Measurements from ENCODE around the gene ULK2. TPM values are rescaled to one million over a fixed set of nuclear protein-coding genes. Genes with fewer than 3 reads are reported as not detected.

ULK2 gene
- total and polyA plus RNA-seq, 3 donors from 2014 or later, result 69.2 to 112 (median 87.2) TPM

- no peaks in the 10 kb centered on the region for H3K9me3 ChIP-seq
- H3K27me3 ChIP-seq, result no peaks in the 10 kb centered on the region
- no peak overlapping the region for H3K27ac ChIP-seq
- intact Hi-C loops (cut with DNase I; ENCODE audit: low total_unique reads), result loop anchor here (10.0 kb wide), 1 partner anchor 396 kb away; the partner anchor contains the start of gene B9D1
- peak; percentile 11 for DNase-seq
- 83 to 84% methylated on average over 9 of the region's 9 CpGs for WGBS, 2 donors
- TF ChIP-seq POLR2A (IDR thresholded peaks at IDR 0.05), result no peak
- TF ChIP-seq CTCF (IDR thresholded peaks at IDR 0.05), result no peak
- no peak overlapping the region for H3K4me3 ChIP-seq
- H3K4me1 ChIP-seq, result no peaks in the 10 kb centered on the region
- H3K36me3 ChIP-seq (ENCODE audit: low read depth, missing control alignments), result no peaks in the 10 kb centered on the region
Observed at GRCh38 chr17:19760746-19761145, 107.0 kb downstream of the ULK2 start.

- H3K27ac ChIP-seq, result no peak overlapping the region
- H3K4me3 ChIP-seq, result no peak overlapping the region
- H3K27me3 ChIP-seq, result no peaks in the 10 kb centered on the region
- intact Hi-C loops (cut with DNase I; ENCODE audit: low total_unique reads), result loop anchor here (10.0 kb wide), 1 partner anchor 395 kb away; the partner anchor contains the start of gene B9D1
- H3K9me3 ChIP-seq, result no peaks in the 10 kb centered on the region
- TF ChIP-seq POLR2A (IDR thresholded peaks at IDR 0.05), result no peak
- TF ChIP-seq CTCF (IDR thresholded peaks at IDR 0.05), result no peak
- WGBS, 2 donors, result 85 to 88% methylated on average over 22 to 24 of the region's 24 CpGs
- H3K4me1 ChIP-seq, result no peaks in the 10 kb centered on the region
- no peak for DNase-seq
- no peaks in the 10 kb centered on the region for H3K36me3 ChIP-seq (ENCODE audit: low read depth, missing control alignments)
Observed at GRCh38 chr17:19759568-19760549, 107.9 kb downstream of the ULK2 start.

GRCh38 chr17:19757536-19758180, 110.1 kb downstream of the ULK2 start:
- intact Hi-C loops (cut with DNase I; ENCODE audit: low total_unique reads), result no loop called here
- Histone ChIP-seq H3K27ac (no peak overlapping the region), H3K9me3 (no peaks in the 10 kb centered on the region), H3K36me3 (ENCODE audit: low read depth, missing control alignments) (no peaks in the 10 kb centered on the region), H3K4me1 (no peaks in the 10 kb centered on the region), H3K27me3 (no peaks in the 10 kb centered on the region), H3K4me3 (no peak overlapping the region)
- 95 to 96% methylated on average over 11 of the region's 12 CpGs for WGBS, 2 donors
- TF ChIP-seq POLR2A (IDR thresholded peaks at IDR 0.05), result no peak
- TF ChIP-seq CTCF (IDR thresholded peaks at IDR 0.05), result no peak
- DNase-seq, result no peak

- no peak overlapping the region for H3K27ac ChIP-seq
- no peak overlapping the region for H3K4me3 ChIP-seq
- peak; percentile 49 for DNase-seq
- no peaks in the 10 kb centered on the region for H3K36me3 ChIP-seq (ENCODE audit: low read depth, missing control alignments)
- H3K27me3 ChIP-seq, result no peaks in the 10 kb centered on the region
- no peaks in the 10 kb centered on the region for H3K9me3 ChIP-seq
- TF ChIP-seq CTCF (IDR thresholded peaks at IDR 0.05) (no peak), POLR2A (IDR thresholded peaks at IDR 0.05) (no peak)
- no peaks in the 10 kb centered on the region for H3K4me1 ChIP-seq
- WGBS, 2 donors, result 60 to 69% methylated on average over 10 of the region's 10 CpGs
- intact Hi-C loops (cut with DNase I; ENCODE audit: low total_unique reads), result no loop called here
Observed at GRCh38 chr17:19756546-19756945, 111.2 kb downstream of the ULK2 start.

Measured in testis (tissue), 3 donors.